Ovary (tissue), 10 donors: ENCODE data around the gene HLA-DRA. TPM values are rescaled to one million over a fixed set of nuclear protein-coding genes. Genes with fewer than 3 reads are reported as not detected.

Experiments
- DNase-seq, 5 donors: peaks; one replicate each; pipeline ENCODE4 v3.0.0-alpha.2; 2019 to 2020
- H3K27ac ChIP-seq, 2 donors: fragments of 200-600 bp; one replicate each; pipeline versions ENCODE4 v1.5.1 to v1.8.0; 2019 to 2022
- H3K27me3 ChIP-seq: fragments of 200-600 bp; one replicate; pipeline ENCODE4 v1.8.0; 2022
- H3K36me3 ChIP-seq: fragments of 200-600 bp; sonication (generic); one replicate; pipeline ENCODE4 v1.5.1; 2019
- H3K4me1 ChIP-seq: one replicate; pipeline ENCODE4 v1.8.1; 2013; ENCODE audit warnings: mild to moderate bottlenecking, moderate library complexity; ENCODE audit not compliant: insufficient read depth
- H3K4me3 ChIP-seq: fragments of 200-600 bp; sonication (generic); one replicate; pipeline ENCODE4 v1.5.1; 2017
- H3K9me3 ChIP-seq, 2 donors: fragments of 200-600 bp in 1 of 2; sonication (generic) in 1 of 2; one replicate each; pipeline versions ENCODE4 v1.5.1 to v1.8.1; 2013 to 2019; ENCODE audit warnings: mild to moderate bottlenecking in 1 of 2, moderate library complexity in 1 of 2
- EP300 ChIP-seq: sonication (generic); formaldehyde crosslinking; IDR thresholded peaks from one replicate; pipeline ENCODE4 v1.6.1; 2017; ENCODE audit warnings: antibody characterized with exemption
- POLR2A ChIP-seq: fragments of 450-650 bp; IDR thresholded peaks from one replicate; pipeline ENCODE4 v1.6.1; 2017; ENCODE audit warnings: antibody characterized with exemption, mild to moderate bottlenecking, moderate library complexity
- WGBS, 3 donors: extraction: QIAGEN DNeasy Blood & Tissue Kit in 1 of 3; methylation state at CpG; one replicate each; pipeline versions ENCODE4 v1.1.5 to v1.1.7; 2013 to 2017; 5-methylcytosine and 5-hydroxymethylcytosine counted together
- intact Hi-C, 4 donors: fragments of 100-400 bp; cut with DNase I; formaldehyde crosslinking; loops; one replicate each; pipeline versions ENCODE4 v1.11.0 to v1.15.1; 2022 to 2023
- long read RNA-seq, 3 donors: library from polyadenylated mRNA in 2 of 3; unstranded in 2 of 3; transcript quantifications; one replicate each; pipeline ENCODE4 v2.0.0 and lab custom pipeline, GENCODE V29; 2021 to 2026
- polyA plus RNA-seq, 2 donors: library from polyadenylated mRNA; stranded (reverse); fragments of 200-250 nt in 1 of 2; fragments of 350-450 nt in 1 of 2; fragmentation: Illumina TruSeq in 1 of 2; extraction: RNeasy Lipid Tissue Mini Kit (QIAGEN cat#74804) in 1 of 2; gene quantifications; one replicate each; pipeline ENCODE4 v1.2.3, GENCODE V29; 2013 to 2014
- total RNA-seq, 7 donors: library from RNA; depleted of rRNA in 2 of 7; stranded (reverse); fragments of >200 nt in 2 of 7; fragmentation: NEBNext Ultra II Directional in 3 of 7; extraction: Animal tissue kit (Norgen Biotek cat#: 25700) in 3 of 7; gene quantifications; one replicate each; pipeline versions ENCODE4 v1.1.0 to v1.2.4, GENCODE V29; 2016 to 2023
- TF ChIP-seq, protein P1 (sequence below), 3 donors: fragments of 450-650 bp in 2 of 3; fragments of 200-600 bp in 1 of 3; IDR thresholded peaks; one replicate each; pipeline versions ENCODE4 v1.5.1 to v1.8.0; 2016 to 2022; ENCODE audit warnings: antibody characterized with exemption in 3 of 3, mild to moderate bottlenecking in 1 of 3
- donor health status: DM: no; HTN: no; CAD: no; lungs with moderate emphysema.
- donor health status: DM: no; HTN: no; CAD: no.
- donor health status: Bipolar disorder and iron deficiency.
- donor health status: DM: yes; HTN: yes; CAD: no.
- donor health status: DM: no; HTN: no; CAD: no.
- donor health status: DM: yes; HTN: yes; CAD: no.

Gene HLA-DRA
- total RNA-seq, result 100 to 1,000 TPM in 5 of 7 donors, 10 to 100 TPM in 2; 19.5 to 262 (median 130) TPM
- polyA plus RNA-seq, result 1,000 to 10,000 TPM in 1 of 2 donors, 100 to 1,000 TPM in 1; 118 to 1,131 TPM
- long read RNA-seq, donor 1, transcript HLA-DRA-202 (5 exons, 1,280 nt), result major isoform, 27 of 29 reads
- long read RNA-seq, donor 1, partial matches to known transcripts, result 1 of 29 reads
- long read RNA-seq, donor 1, other reads (novel, unspliced or antisense), result 1 of 29 reads
- long read RNA-seq, donor 2, transcript HLA-DRA-202 (5 exons, 1,280 nt), result major isoform, 8 of 8 reads
- long read RNA-seq, donor 2, partial matches to known transcripts, result 0 of 8 reads
- long read RNA-seq, donor 2, other reads (novel, unspliced or antisense), result 0 of 8 reads
- long read RNA-seq, donor 3, transcript HLA-DRA-202 (5 exons, 1,280 nt), result major isoform, 61 of 71 reads
- long read RNA-seq, donor 3, partial matches to known transcripts, result 10 of 71 reads
- long read RNA-seq, donor 3, other reads (novel, unspliced or antisense), result 0 of 71 reads

DNA sequence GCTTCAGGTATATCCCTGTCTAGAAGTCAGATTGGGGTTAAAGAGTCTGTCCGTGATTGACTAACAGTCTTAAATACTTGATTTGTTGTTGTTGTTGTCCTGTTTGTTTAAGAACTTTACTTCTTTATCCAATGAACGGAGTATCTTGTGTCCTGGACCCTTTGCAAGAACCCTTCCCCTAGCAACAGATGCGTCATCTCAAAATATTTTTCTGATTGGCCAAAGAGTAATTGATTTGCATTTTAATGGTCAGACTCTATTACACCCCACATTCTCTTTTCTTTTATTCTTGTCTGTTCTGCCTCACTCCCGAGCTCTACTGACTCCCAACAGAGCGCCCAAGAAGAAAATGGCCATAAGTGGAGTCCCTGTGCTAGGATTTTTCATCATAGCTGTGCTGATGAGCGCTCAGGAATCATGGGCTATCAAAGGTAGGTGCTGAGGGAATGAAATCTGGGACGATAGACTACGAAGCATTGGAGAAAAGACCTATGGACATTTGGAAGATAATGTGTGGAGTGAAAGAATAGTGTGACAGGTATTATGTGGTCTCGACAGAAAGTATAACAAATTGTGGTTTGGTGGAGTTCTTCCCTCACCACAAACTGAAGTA is at the start of gene HLA-DRA:
Gene HLA-DRA, plus strand, starts transcription at position 286 of the 613 bp plus-strand sequence. Its CDS starts 64 bp downstream, at position 350.
- H3K27ac ChIP-seq, result no peak within 1 kb of the TSS
- no peak for DNase-seq
- no peak within 1 kb of the TSS for H3K4me3 ChIP-seq
- H3K4me1 ChIP-seq, result no peaks in the 10 kb centered on the region
- intact Hi-C loops, result loop anchor here in 2 of 4 donors (10.0 kb wide), 2 partner anchors 255 to 265 kb away; no protein-coding TSS in a partner anchor
- no peaks in the 10 kb centered on the region for H3K27me3 ChIP-seq
- no peaks in the 10 kb centered on the region for H3K9me3 ChIP-seq
- no peaks in the 10 kb centered on the region for H3K36me3 ChIP-seq
- TF ChIP-seq, protein P1, sequence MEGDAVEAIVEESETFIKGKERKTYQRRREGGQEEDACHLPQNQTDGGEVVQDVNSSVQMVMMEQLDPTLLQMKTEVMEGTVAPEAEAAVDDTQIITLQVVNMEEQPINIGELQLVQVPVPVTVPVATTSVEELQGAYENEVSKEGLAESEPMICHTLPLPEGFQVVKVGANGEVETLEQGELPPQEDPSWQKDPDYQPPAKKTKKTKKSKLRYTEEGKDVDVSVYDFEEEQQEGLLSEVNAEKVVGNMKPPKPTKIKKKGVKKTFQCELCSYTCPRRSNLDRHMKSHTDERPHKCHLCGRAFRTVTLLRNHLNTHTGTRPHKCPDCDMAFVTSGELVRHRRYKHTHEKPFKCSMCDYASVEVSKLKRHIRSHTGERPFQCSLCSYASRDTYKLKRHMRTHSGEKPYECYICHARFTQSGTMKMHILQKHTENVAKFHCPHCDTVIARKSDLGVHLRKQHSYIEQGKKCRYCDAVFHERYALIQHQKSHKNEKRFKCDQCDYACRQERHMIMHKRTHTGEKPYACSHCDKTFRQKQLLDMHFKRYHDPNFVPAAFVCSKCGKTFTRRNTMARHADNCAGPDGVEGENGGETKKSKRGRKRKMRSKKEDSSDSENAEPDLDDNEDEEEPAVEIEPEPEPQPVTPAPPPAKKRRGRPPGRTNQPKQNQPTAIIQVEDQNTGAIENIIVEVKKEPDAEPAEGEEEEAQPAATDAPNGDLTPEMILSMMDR (IDR thresholded peaks at IDR 0.05), result no peak
- TF ChIP-seq POLR2A, result no peak
- TF ChIP-seq EP300, result no peak
- 35 to 47% (median 37%) methylated on average over 9 of the region's 9 CpGs for WGBS, 3 donors

DNA sequence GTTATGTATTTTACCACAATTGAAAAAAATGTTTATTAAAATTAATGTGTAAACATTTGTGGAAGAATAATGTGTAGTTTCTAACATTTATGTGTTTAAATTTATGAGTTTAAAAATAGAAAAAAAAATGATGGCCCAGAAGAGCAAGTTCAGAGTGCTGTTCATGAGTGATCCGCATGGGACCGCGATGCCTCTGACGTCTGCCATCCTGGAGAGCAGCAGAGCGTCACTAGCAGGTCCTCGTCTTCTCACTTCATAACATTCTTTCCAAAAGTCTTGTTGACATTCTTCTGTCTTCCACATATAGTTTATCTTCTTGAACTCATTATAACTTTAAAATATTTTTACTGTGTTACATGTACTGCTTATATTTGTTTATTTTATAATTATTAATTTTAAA is 48.2 kb upstream of the HLA-DRA start:
- no peak for DNase-seq
- no peaks in the 10 kb centered on the region for H3K36me3 ChIP-seq
- no peaks in the 10 kb centered on the region for H3K4me1 ChIP-seq
- H3K4me3 ChIP-seq, result no peak overlapping the region
- TF ChIP-seq EP300, result no peak
- TF ChIP-seq, protein P1 (IDR thresholded peaks at IDR 0.05), result no peak
- TF ChIP-seq POLR2A, result no peak
- no peaks in the 10 kb centered on the region for H3K9me3 ChIP-seq
- H3K27me3 ChIP-seq, result no peaks in the 10 kb centered on the region
- 69 to 75% (median 71%) methylated on average over 6 of the region's 6 CpGs for WGBS, 3 donors
- intact Hi-C loops, result no loop called here
- H3K27ac ChIP-seq, result no peak overlapping the region

DNA sequence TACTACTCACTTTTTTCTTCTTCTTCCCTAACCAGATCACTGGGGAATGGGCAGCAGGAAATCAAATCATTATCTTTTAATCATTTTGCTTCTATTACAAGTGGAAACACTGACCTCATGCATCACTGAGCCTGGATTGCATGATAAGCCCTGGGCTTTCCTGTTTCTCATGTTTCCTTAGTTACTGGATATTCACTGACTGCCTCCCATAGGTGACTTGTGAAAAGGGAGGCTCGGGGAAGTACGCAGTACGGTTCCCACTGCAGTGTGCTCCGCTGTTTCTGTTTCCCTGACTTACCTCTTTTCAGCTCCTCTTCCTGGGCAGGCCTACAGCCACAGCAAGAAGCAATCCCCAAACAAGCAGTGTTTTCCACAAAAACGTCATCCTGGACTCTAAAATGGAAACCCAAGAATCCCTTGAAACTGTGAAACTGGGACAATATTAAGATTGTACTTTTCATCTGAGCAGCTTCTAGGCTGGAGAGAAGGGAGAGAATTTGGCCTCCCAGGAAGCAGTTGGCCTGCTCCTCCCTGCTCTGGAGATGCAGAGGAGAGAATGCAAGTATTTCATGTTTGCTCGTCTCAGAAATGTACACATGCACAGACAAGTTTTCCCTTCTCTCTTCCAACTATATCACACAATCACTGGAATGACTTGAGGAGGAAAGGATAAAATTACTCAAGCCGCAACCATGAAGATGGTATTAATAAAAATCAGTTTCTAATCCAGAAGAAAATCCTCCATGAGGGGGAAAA is 45.8 kb upstream of the HLA-DRA start:
- intact Hi-C loops, result no loop called here
- Histone ChIP-seq H3K4me3 (no peak overlapping the region), H3K27me3 (no peaks in the 10 kb centered on the region), H3K27ac (no peak overlapping the region), H3K36me3 (no peaks in the 10 kb centered on the region), H3K4me1 (no peaks in the 10 kb centered on the region), H3K9me3 (no peaks in the 10 kb centered on the region)
- no peak for DNase-seq
- 64 to 87% (median 84%) methylated on average over 7 of the region's 7 CpGs for WGBS, 3 donors
- TF ChIP-seq POLR2A (no peak), EP300 (no peak)
- TF ChIP-seq, protein P1 (IDR thresholded peaks at IDR 0.05), result no peak

DNA sequence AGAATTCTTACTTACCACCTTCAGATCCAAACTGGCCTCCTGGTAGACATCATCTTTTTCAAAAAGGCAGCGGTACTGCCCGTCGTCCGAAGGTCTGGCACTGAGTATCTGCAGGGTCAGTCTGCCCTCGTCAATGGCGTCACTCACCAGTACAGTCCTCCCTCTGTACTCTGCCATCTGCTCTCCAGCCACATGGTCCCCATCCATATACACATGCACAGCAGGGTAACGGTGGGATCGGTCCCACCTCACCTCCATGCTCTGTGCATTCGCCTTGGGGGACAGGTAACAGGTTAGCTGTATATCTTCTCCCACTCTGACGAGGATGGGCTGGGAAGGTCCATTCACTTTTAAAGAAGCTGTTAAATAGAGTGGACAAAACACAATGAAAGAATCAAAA is 43.7 kb upstream of the HLA-DRA start:
- intact Hi-C loops, result no loop called here
- H3K4me3 ChIP-seq, result no peak overlapping the region
- no peaks in the 10 kb centered on the region for H3K9me3 ChIP-seq
- WGBS, 3 donors, result 87 to 97% (median 97%) methylated on average over 10 of the region's 10 CpGs
- no peak for DNase-seq
- H3K27ac ChIP-seq, result no peak overlapping the region
- TF ChIP-seq EP300 (no peak), POLR2A (no peak)
- TF ChIP-seq, protein P1 (IDR thresholded peaks at IDR 0.05), result no peak
- H3K27me3 ChIP-seq, result no peaks in the 10 kb centered on the region
- H3K36me3 ChIP-seq, result no peaks in the 10 kb centered on the region
- no peaks in the 10 kb centered on the region for H3K4me1 ChIP-seq
